ENCODE data around the gene LCOR.

- TF ChIP-seq CTCF (IDR thresholded peaks at IDR 0.05): no peak
- no peak for TF ChIP-seq POLR2A (IDR thresholded peaks at IDR 0.05)
- no peak for TF ChIP-seq POLR2AphosphoS5 (IDR thresholded peaks at IDR 0.05)
Observed at GRCh38 chr10:97016728-97017473, 184.8 kb downstream of the LCOR start.
